ENCODE measurements around the gene DCTN4. TPM values are rescaled to one million over a fixed set of nuclear protein-coding genes. Genes with fewer than 3 reads are reported as not detected.

Gene DCTN4
- total and polyA plus RNA-seq, 4 donors: 63.7 to 111 (median 97.8) TPM

GRCh38 chr5:150663936-150664335, 94.9 kb downstream of the DCTN4 start:
- no peaks in the 10 kb centered on the region for H3K9me3 ChIP-seq (ENCODE audit: control insufficient read depth, insufficient read depth, low read length)
- H3K4me3 ChIP-seq (ENCODE audit: low read depth, low read length): no peak overlapping the region
- DNase-seq (ENCODE audit: low read depth in 4 of 6, low spot score in 6 of 6): no peak
- no peaks in the 10 kb centered on the region for H3K27me3 ChIP-seq (ENCODE audit: control insufficient read depth, insufficient read depth, low read length)
- no CpG with 5 or more reads among the region's 3 CpGs for WGBS (ENCODE audit: insufficient coverage)
- no peak overlapping the region for H3K27ac ChIP-seq (ENCODE audit: low read depth, low read length)
- no peaks in the 10 kb centered on the region for H3K4me1 ChIP-seq (ENCODE audit: control insufficient read depth, insufficient read depth, low read length)
- no peaks in the 10 kb centered on the region for H3K36me3 ChIP-seq (ENCODE audit: control insufficient read depth, insufficient read depth, low read length)

- Histone ChIP-seq H3K27ac (ENCODE audit: low read depth, low read length) (no peak overlapping the region), H3K4me1 (ENCODE audit: control insufficient read depth, insufficient read depth, low read length) (no peaks in the 10 kb centered on the region), H3K27me3 (ENCODE audit: control insufficient read depth, insufficient read depth, low read length) (no peaks in the 10 kb centered on the region), H3K9me3 (ENCODE audit: control insufficient read depth, insufficient read depth, low read length) (no peaks in the 10 kb centered on the region), H3K36me3 (ENCODE audit: control insufficient read depth, insufficient read depth, low read length) (no peaks in the 10 kb centered on the region), H3K4me3 (ENCODE audit: low read depth, low read length) (no peak overlapping the region)
- no peak for DNase-seq (ENCODE audit: low read depth in 4 of 6, low spot score in 6 of 6)
- 80% methylated on average over 1 of the region's 4 CpGs for WGBS (ENCODE audit: insufficient coverage)
Observed at GRCh38 chr5:150662731-150663516, 95.9 kb downstream of the DCTN4 start.

- peaks cover 5% of the 10 kb centered on the region for H3K4me1 ChIP-seq (ENCODE audit: control insufficient read depth, insufficient read depth, low read length)
- no peaks in the 10 kb centered on the region for H3K36me3 ChIP-seq (ENCODE audit: control insufficient read depth, insufficient read depth, low read length)
Observed at GRCh38 chr5:150661821-150662596, 96.8 kb downstream of the DCTN4 start.

GRCh38 chr5:150661086-150661485, 97.7 kb downstream of the DCTN4 start, which contains the start of gene MYOZ3:
TSS of gene MYOZ3 (plus strand) at chr5:150661251. CDS start at chr5:150662942, 1,691 bp downstream.
- H3K36me3 ChIP-seq (ENCODE audit: control insufficient read depth, insufficient read depth, low read length): no peaks in the 10 kb centered on the region
- peak in 1 of 6 donors; percentile 1 for DNase-seq (ENCODE audit: low read depth in 4 of 6, low spot score in 6 of 6)
- peaks cover 11% of the 10 kb centered on the region for H3K4me1 ChIP-seq (ENCODE audit: control insufficient read depth, insufficient read depth, low read length)
- 51% methylated on average over 7 of the region's 7 CpGs for WGBS (ENCODE audit: insufficient coverage)
- H3K27ac ChIP-seq (ENCODE audit: low read depth, low read length): no peak within 1 kb of the TSS
- no peaks in the 10 kb centered on the region for H3K27me3 ChIP-seq (ENCODE audit: control insufficient read depth, insufficient read depth, low read length)
- H3K4me3 ChIP-seq (ENCODE audit: low read depth, low read length): no peak within 1 kb of the TSS
- H3K9me3 ChIP-seq (ENCODE audit: control insufficient read depth, insufficient read depth, low read length): no peaks in the 10 kb centered on the region

More at GRCh38 chr5:150661821-150662596, 96.8 kb downstream of the DCTN4 start:
- Histone ChIP-seq H3K27ac (ENCODE audit: low read depth, low read length) (no peak overlapping the region), H3K9me3 (ENCODE audit: control insufficient read depth, insufficient read depth, low read length) (no peaks in the 10 kb centered on the region), H3K4me3 (ENCODE audit: low read depth, low read length) (no peak overlapping the region), H3K27me3 (ENCODE audit: control insufficient read depth, insufficient read depth, low read length) (no peaks in the 10 kb centered on the region)
- WGBS (ENCODE audit: insufficient coverage): 81% methylated on average over 9 of the region's 10 CpGs
- DNase-seq (ENCODE audit: low read depth in 4 of 6, low spot score in 6 of 6): no peak

GRCh38 chr5:150660108-150660831, 98.5 kb downstream of the DCTN4 start:
- H3K4me1 ChIP-seq (ENCODE audit: control insufficient read depth, insufficient read depth, low read length): peaks cover 13% of the 10 kb centered on the region

GRCh38 chr5:150659360-150660107, 99.3 kb downstream of the DCTN4 start:
- Histone ChIP-seq H3K36me3 (ENCODE audit: control insufficient read depth, insufficient read depth, low read length) (no peaks in the 10 kb centered on the region), H3K4me1 (ENCODE audit: control insufficient read depth, insufficient read depth, low read length) (peaks cover 13% of the 10 kb centered on the region), H3K27ac (ENCODE audit: low read depth, low read length) (no peak overlapping the region), H3K4me3 (ENCODE audit: low read depth, low read length) (no peak overlapping the region), H3K27me3 (ENCODE audit: control insufficient read depth, insufficient read depth, low read length) (no peaks in the 10 kb centered on the region), H3K9me3 (ENCODE audit: control insufficient read depth, insufficient read depth, low read length) (no peaks in the 10 kb centered on the region)
- no peak for DNase-seq (ENCODE audit: low read depth in 4 of 6, low spot score in 6 of 6)
- WGBS (ENCODE audit: insufficient coverage): 90% methylated on average over 9 of the region's 11 CpGs

More at GRCh38 chr5:150660108-150660831, 98.5 kb downstream of the DCTN4 start:
- peak in 1 of 6 donors; percentile 20 for DNase-seq (ENCODE audit: low read depth in 4 of 6, low spot score in 6 of 6)
- no peaks in the 10 kb centered on the region for H3K9me3 ChIP-seq (ENCODE audit: control insufficient read depth, insufficient read depth, low read length)
- WGBS (ENCODE audit: insufficient coverage): 47% methylated on average over 4 of the region's 4 CpGs
- H3K4me3 ChIP-seq (ENCODE audit: low read depth, low read length): no peak overlapping the region
- H3K27ac ChIP-seq (ENCODE audit: low read depth, low read length): no peak overlapping the region
- no peaks in the 10 kb centered on the region for H3K36me3 ChIP-seq (ENCODE audit: control insufficient read depth, insufficient read depth, low read length)
- H3K27me3 ChIP-seq (ENCODE audit: control insufficient read depth, insufficient read depth, low read length): no peaks in the 10 kb centered on the region

GRCh38 chr5:150658699-150659265, 100.0 kb downstream of the DCTN4 start:
- Histone ChIP-seq H3K36me3 (ENCODE audit: control insufficient read depth, insufficient read depth, low read length) (no peaks in the 10 kb centered on the region), H3K27ac (ENCODE audit: low read depth, low read length) (no peak overlapping the region), H3K4me1 (ENCODE audit: control insufficient read depth, insufficient read depth, low read length) (peaks cover 13% of the 10 kb centered on the region), H3K4me3 (ENCODE audit: low read depth, low read length) (no peak overlapping the region), H3K27me3 (ENCODE audit: control insufficient read depth, insufficient read depth, low read length) (no peaks in the 10 kb centered on the region), H3K9me3 (ENCODE audit: control insufficient read depth, insufficient read depth, low read length) (no peaks in the 10 kb centered on the region)
- 56% methylated on average over 3 of the region's 3 CpGs for WGBS (ENCODE audit: insufficient coverage)
- DNase-seq (ENCODE audit: low read depth in 4 of 6, low spot score in 6 of 6): no peak
